GM19324 (cell line): ENCODE results near the gene CDK14.
"Not testable (repeated sequence)": the region's sequence is repeated elsewhere in the genome, so short reads cannot be mapped to it uniquely, and the experiment has no call there.

Experiments
- ATAC-seq: cut with Tn5 transposase; IDR thresholded peaks from one replicate; pipeline ENCODE4 v1.9.1; 2021; ENCODE audit warnings: mild to moderate bottlenecking, moderate library complexity; ENCODE audit not compliant: unreplicated experiment, low FRiP score

Gene CDK14

DNA sequence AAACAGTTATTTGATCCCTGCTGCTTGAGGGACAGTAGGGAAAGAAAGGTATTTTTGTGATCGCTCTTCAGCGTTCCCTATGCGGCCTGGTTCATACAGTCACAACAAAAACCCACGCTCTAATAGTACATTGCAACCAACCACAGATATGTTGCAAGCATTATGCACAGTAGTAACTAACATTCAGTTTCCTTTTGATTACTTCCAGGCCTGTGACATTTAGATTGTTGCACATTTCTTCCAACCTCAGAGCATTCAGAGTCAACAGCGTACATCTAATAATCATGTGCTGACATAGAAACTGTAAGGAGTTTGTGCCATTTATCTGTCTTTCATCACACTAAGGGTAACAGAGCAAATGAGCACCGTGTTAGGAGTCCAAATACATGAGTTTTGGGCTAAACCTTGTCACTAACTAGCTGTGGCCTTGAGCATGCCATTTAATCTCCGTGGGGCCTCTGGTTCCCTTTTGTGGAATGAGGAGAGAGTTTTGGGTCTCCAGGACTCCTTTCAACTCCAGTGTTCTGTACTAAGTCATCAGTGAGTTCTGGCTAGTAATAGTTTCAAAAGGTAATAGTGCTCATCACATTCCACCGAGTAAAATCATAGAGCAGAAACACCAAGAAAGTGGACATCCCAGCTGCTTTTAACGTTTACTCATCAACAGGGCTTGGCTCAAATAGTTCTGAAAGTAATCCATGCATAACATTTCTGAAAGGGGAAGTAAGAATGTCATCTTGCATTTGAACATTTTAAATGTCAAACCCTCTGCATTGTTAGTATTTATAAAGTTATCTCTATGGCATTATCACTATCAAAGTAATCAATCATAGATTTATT, 569.1 kb downstream of the CDK14 start:
- peak; percentile 78 for ATAC-seq

DNA sequence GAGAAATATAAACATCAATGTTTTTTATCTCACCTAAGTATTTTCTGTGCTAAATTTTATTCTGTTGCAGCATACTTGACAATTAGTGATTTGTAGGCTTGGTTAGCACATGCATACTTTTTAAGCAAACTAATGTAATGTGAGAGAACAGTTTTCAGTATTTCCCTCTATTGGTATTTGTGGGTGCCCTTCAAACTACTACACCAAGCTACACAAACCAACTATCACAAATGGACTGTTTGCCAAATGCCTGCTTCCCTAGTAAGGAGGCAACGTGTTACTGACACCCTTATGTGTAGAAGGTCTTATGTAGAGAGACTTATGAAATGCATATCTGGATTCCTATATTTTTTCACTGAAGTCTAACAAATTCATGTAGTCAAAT, 569.7 kb downstream of the CDK14 start:
- no peak for ATAC-seq

DNA sequence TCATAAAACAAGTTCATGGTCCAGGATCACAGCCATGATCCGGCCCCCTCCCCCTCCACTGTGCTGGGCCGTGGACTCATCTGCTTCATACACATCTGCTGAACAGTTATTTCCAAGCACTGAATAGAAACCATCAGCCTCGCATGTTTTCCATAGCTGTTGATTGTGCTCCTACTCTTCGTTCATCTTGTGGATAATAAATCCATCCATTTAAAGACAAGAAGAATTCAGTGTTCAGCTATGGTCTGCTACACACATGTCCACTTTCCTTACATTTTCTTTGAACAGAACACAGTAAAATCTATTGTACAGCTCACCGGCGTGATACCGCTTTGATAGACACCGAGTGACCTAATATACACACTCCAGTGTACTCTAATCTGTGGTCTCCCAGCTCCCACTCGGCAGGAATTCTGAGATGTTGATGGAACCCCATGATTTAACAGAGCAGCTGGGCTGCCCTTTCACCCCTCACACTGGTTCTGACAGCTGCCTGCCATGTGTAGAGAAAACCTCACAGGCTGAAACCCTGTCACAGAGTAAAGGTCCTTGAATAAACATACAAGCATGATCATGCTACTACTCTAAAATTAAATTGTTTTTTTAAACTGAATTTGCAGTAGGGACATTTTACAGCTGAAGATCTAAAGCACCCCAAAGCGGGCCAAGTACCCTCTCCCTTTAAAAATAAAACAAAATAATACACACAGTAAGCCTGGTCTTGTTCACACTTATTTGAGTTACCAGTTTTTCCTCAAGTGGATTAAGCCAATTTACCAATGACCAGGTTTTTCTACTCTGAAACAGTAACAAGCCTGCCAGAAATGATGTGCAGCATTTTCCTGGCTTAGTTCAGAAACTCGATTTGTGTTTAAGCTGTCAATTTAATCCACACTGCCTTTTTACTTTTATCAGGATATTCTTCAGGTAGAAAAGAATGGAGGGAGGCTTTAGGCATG, 573.0 kb downstream of the CDK14 start:
- no peak for ATAC-seq

DNA sequence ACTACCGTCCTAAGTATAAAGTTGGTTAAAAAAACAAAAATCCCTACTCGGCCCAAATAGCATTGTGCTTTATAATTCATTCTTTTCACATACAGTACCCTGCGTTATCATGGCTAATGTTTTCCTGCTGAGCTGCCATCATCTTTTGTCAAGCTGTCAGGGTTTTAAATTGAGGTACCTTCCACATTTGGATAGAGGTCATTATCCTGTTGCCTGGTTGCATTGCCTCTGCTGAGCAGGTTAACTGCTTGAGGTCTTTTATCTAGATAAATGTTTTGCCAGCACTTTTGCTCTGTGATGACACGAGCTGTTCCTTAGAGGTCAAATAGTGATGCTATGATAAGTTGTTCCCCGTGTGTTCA, 573.7 kb downstream of the CDK14 start:
- no peak for ATAC-seq

DNA sequence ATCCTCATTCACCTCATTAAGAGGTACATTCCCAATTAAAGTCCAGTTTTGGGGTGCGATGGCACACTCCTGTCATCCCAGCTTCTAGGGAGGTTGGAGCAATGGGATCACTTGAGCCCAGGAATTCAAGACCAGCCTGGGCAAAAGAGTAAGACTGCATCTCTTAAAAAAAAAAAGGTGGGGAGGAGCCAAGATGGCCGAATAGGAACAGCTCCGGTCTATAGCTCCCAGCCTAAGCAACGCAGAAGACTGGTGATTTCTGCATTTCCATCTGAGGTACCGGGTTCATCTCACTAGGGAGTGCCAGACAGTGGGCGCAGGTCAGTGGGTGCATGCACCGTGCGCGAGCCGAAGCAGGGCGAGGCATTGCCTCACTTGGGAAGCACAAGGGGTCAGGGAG, 577.1 kb downstream of the CDK14 start:
- ATAC-seq, result not testable (repeated sequence)

DNA sequence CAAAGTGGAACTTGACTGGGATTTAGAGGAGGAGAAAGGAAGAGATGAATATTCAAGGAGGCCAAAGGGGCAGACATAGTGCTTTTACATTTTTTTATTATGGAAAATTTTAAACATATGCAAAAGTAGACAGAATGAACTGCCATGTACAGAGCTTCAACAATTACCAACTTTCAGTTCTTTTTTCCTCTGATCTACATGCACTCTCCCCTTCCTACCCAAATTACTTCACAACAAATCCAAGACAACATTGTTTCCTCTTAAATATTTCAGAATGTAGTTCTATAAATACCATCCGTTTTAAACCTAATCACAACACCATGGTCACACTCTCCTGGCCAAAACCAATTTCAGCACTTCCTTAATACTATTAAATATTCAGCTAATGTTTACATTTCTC, 584.6 kb downstream of the CDK14 start:
- ATAC-seq, result no peak

DNA sequence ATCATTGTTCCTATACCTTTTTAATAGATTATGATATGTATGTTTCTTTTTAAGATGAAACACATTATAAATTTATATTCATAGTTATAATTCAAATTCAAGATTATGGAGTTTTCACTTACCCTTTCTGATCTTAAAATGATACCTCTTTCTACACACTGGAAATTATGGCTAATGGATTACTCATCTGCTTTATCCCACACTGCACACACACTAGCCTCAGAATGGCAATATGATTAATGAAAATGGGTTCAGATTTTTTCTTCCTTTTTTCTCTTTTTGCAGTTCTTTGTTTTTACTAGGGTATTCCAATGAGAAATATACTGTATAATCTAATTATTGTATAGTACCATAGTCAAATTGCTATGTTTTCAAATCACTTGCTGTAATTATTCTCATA, 585.8 kb downstream of the CDK14 start:
- ATAC-seq, result no peak

DNA sequence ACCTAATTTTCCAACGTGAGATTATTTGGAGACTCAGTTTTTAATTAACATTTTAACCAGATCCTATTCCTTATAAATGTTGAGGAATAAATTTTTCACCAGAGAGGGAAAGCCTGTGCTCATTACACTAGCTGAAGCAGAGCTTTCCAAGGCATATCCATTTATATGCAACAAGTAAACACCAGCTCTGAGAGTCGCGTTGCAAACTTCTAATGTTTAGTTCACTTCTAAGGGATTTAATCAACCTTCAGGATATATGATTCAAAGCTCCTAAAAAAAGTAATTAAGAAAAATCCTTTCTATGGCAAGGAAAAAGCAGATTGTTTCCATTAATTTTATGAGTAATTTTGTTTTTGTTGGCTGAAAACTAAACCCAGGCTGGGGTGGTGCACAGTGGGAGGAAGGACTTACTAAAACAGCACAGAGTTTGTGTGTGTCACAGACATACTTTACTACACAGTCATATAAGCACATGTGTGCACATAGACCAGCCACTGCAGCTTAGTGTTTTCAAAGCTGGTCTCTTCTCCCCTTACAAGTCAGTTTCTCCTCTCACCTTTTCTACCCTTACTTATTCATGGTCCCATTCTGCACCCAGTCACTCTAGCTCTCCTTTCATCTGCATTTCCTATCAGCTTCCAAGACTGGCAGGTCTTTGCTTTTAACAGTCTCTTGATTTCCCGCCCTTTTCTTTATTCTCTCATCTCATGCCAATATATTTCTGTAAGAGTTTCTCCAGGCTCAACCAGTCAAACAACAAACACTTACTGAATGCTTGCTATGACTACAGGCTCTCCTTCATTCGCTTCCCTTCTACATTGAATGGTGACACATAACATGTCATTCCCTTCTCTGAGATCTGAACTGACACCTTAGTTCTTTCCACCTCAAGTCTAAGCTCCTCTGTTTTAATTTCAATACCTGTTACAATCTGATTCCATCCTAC, 587.0 kb downstream of the CDK14 start:
- no peak for ATAC-seq

DNA sequence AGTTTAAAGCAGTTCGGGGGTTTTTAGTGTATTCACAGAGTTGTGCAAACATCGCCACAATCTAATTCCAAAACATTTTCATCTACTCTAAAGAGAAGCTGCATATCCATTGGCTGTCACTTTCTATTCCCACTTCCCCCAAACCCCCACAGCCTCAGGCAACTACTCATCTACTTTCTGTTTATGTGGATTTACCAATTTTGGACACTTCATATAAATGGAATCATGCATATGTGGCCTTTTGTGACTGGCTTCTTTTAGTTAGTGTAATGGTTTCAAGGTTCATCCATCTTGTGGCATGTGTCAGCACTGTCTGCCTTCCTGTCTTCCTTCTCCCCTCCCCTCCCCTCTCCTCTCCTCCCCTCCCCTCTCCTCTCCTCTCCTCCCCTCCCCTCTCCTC, 589.6 kb downstream of the CDK14 start:
- ATAC-seq, result no peak

DNA sequence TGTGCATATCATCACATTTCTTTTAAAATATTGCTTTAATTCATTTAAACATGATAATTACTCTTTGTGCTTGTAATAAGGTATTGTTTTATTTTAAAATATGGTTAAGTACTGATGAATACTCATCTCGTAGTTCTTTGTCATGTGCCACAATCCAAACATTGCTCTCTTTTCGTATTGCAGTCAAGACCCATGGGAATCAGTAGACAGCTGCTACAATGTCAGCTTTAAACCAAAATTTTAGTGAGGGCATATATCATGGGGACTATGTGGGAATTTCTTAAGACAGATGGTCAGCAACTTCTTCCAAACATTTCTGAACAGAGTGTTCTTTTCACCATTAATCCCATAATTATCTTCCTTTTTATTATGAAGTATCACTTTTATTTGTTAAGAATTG, 590.9 kb downstream of the CDK14 start:
- no peak for ATAC-seq

DNA sequence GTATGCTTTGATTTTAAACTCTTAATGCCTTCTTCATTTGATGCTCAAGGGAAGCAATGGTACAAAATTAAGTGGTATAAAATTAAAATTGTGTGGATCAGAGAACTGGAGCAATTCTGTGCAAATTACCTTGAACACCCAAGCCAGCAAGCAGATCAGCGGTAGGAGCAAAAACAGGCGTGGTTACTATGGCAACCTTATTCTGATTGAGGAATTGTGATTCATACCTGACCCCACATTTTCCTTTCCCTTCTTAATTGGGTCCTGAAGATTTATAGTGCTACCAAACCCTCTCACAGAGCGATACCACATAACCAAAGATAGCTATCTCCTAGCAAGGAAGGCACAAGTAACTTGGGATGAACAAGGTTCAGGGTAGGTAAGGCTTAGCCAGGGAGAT, 595.6 kb downstream of the CDK14 start:
- no peak for ATAC-seq

DNA sequence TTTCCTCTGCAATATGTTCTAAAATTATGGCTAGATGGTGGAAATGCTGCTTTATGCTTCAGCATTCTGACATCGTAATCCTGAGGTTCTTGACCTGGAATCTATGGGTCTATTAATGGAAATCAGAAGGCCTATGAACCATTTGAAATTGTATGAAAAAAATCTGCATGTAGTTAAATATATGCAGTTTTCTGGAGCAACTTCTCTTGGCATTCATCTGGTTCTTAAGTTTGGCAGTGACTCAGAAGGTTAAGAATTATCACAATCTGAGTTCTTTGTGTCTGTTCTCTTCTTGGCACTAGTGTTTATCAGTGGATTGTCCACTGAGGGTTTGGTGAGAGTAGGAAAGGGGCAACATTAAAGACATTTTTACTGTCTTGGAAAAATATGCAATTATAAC, 597.0 kb downstream of the CDK14 start:
- no peak for ATAC-seq

DNA sequence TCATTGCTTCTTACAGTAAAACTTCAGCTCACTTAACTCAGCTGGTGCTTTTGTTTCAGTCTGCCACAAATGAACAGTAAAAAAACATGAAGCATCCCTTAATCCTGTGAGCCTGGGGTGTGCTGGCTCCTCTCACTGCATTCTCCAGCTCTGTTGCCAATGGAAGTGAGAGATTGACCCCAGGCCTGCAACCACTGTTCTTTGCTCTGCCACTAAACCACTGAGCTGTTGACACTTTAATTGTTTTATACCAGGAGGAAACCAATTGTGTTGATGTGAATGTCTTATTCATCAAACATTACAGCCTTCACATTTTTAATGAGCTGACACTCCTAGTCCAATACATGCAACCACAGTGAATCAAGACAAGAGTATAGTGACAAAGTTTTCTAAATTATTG, 598.7 kb downstream of the CDK14 start:
- no peak for ATAC-seq

DNA sequence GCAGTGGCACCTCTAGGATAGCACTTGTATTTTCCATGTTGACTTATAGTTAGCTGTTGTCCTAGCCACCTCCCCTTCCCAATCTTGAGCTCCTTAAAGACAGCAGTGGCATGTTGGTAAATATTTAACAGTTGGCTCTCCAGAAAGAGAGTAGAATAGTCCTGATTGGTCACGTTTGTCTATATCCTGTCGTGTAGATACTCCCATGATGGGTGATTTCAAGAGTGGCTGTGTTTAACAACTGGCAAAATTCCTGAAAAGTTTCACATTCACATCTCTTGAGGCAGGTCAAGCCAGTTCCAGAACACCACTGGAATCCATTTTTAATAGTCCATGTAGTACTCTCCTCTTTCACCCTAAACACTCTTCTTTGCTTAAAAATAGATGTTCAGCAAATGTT, 599.9 kb downstream of the CDK14 start:
- no peak for ATAC-seq

DNA sequence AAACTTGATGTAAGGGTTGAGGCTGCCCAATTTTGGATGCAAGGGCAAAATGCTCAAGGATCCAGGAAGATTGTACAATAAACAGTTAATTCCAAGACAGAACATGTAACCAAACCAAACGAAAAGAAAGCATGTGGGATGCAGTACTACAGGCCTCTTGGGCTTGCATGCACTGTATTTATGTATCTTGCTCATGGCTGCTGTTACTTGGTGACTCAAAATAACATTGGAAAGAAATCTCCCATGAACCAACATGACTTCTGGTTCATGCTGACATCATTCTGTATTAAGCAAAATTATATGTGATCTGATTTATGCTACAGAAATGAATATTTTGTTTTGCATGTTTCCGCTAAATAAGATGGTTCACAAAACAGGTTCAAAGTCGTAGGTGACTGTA, 602.2 kb downstream of the CDK14 start:
- no peak for ATAC-seq

DNA sequence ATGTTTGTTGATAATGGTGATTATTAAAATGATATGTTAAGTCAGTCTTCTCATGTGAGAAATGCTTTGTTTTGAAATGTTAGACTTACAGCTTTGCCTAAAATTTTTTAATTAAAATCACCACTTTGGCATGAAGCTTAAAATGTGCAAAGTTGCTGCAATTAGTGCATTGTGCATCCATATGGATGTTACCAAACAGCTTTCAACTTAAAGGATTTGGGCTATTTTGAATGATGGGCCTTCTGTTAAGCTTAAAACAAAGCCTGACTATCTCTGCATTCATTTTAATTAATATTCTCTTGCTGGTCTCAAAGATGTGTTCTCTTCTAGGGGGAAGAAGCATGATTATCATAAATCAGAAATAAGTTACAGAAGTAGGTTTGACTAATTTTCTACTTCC, 603.5 kb downstream of the CDK14 start:
- ATAC-seq, result no peak

DNA sequence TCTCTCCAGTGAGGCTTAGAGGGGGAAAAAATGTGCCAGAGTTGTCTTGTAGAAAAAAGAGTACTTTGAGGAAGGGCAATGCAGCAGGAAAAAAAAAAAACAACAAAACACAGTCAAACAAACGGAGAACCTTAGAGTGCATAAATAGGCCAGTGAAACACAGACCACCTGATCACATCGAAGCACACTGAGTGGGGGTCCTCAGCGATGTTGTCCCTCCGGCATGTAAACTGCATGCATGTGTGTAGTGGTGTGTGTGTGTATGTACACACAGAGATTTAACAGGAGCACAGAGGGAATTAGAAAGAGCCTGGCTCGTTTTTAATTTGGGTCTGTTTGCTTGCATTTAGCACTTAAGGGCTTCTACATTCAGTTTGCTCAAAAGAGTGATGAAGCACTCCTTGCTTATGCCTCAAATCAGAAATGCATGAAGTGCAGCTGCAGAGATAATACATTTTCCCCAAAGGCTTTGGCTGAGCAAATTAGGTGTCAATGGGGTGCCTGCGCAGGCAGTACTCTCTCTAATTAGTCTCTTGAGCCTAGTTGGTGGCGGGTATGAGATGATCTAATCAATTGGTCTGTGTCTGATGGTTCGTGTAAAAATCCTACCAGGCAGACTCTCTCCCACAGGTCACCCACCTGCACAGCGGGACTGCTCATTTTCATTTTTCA, 605.5 kb downstream of the CDK14 start:
- ATAC-seq, result no peak

DNA sequence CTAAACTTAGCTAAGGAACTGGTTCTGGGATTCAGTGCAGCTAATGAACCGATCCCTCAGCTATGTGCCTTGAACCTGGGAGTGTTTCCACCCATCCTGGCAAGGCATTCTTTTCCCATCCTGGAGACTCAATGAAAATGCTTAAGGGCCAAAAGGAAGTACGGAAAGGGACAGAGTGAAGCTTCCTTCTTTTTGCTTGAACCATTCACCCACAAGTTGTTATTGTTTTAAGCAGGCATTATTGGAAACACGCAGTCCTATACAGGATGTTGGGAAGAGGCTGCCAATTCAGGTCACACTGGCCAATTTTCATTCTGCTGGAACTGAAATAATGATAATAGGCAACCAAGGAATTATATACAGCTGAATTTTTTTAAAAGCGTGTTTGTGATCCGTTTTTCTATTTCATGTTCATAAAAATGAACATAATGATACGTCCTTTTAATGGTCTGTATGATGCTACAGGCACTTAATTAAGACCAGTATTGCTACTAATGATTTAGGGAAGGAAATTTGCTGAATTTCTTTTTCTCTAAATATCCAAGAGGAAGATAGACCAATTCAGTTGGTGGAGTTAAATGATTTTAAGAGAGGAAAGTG, 610.3 kb downstream of the CDK14 start:
- ATAC-seq, result no peak

DNA sequence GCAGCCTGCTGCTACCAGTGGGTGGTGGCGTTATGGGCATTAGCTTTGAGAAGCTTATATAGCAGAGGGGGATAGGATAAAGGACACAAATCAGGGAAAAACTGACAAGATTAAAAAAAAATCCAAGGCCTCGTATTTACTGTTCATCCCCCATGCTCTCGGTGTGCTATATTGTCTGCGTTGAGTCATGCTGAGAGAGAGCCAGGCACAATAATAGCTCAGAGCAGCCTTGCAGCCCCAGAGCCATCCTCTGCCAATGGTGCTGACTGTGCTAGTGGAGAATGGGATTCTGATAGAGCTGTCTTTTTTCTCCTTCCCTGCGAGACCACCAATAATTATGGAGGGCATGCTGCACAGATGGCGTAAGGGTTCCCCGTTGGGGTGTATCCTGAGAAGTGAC, 616.5 kb downstream of the CDK14 start:
- no peak for ATAC-seq

DNA sequence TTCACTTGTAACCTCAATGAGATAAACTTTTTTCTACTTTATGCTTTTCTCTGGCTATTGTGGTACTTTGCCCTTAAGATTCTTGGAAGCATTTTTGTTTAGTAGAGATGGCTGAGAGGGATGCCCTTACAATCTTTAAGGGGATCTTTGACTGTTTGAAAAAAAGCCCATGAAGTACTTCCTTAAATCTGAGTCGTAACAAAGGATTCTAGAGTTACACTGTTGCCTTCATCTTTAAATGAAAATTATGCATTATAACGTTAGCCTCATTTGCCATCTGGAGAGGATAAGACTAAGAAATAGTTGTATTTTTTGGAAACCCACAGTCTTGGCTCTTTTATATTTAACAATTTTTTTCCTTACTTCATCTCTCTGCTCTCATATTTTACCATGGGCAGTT, 630.3 kb downstream of the CDK14 start:
- no peak for ATAC-seq
